PC-3 (cell line): ENCODE results near the gene KCNK3. TPM values are rescaled to one million over a fixed set of nuclear protein-coding genes. Genes with fewer than 3 reads are reported as not detected.
A peak's percentile ranks its signal among the peaks of the same experiment; 100 is the strongest.

Source experiments
- ATAC-seq: fragments of 200-7000 bp; cut with Tn5 transposase; 2 replicates; pipeline ENCODE4 v1.9.1; 2020; ENCODE audit warnings: mild to moderate bottlenecking, moderate library complexity
- BruUV-seq: library from RNA; stranded (reverse); fragments of 400-500 nt; replicated peaks from 2 replicates; lab custom pipeline; 2021; lab: Mats Ljungman, UMichigan
- CTCF ChIA-PET: fragments of 300-600 bp; sonication (Branson Sonifier 250); formaldehyde crosslinking; loops from one replicate; lab custom pipeline; 2022; ENCODE audit warnings: antibody characterized with exemption; lab: Charles Lee
- POLR2A ChIA-PET: fragments of 300-600 bp; sonication (Branson Sonifier 250); formaldehyde crosslinking; loops from one replicate; lab custom pipeline; 2022; ENCODE audit warnings: antibody characterized with exemption; ENCODE audit not compliant: unreplicated experiment; lab: Charles Lee
- DNase-seq: peaks from one replicate; pipeline ENCODE4 v3.0.0-alpha.2; 2015
- H2AFZ ChIP-seq: fragments of 300-600 bp; sonication (generic); 2 replicates; pipeline ENCODE4 v1.6.0; 2016; ENCODE audit warnings: antibody characterized with exemption, low read length
- H3F3A ChIP-seq: fragments of 300-600 bp; sonication (generic); one replicate; pipeline ENCODE4 v1.6.0; 2017; ENCODE audit warnings: antibody characterized with exemption, low read length, control low read depth, mild to moderate bottlenecking; ENCODE audit not compliant: unreplicated experiment
- H3K27ac ChIP-seq: fragments of 300-600 bp; sonication (generic); 2 replicates; pipeline ENCODE4 v1.5.1; 2016; ENCODE audit warnings: mild to moderate bottlenecking, low read length
- H3K27me3 ChIP-seq: fragments of 300-600 bp; sonication (generic); 2 replicates; pipeline ENCODE4 v1.6.1; 2016; ENCODE audit warnings: low read length, mixed read lengths
- H3K36me3 ChIP-seq: fragments of 300-600 bp; sonication (generic); 2 replicates; pipeline ENCODE4 v1.6.1; 2016; ENCODE audit warnings: low read depth, mixed run types, low read length, mixed read lengths
- H3K4me1 ChIP-seq: fragments of 300-600 bp; sonication (generic); 2 replicates; pipeline ENCODE4 v1.5.1; 2016; ENCODE audit warnings: low read length; ENCODE audit not compliant: insufficient read depth
- H3K4me2 ChIP-seq: fragments of 300-600 bp; sonication (generic); 2 replicates; pipeline ENCODE4 v1.6.0; 2016; ENCODE audit warnings: low read length
- H3K4me3 ChIP-seq: fragments of 300-600 bp; sonication (generic); 2 replicates; pipeline ENCODE4 v1.5.1; 2016; ENCODE audit warnings: mild to moderate bottlenecking, low read length, mixed read lengths
- H3K79me2 ChIP-seq: fragments of 300-600 bp; sonication (generic); 2 replicates; pipeline ENCODE4 v1.6.1; 2017; ENCODE audit warnings: low read length, mixed read lengths
- H3K9ac ChIP-seq: fragments of 300-600 bp; sonication (generic); 2 replicates; pipeline ENCODE4 v1.6.0; 2016; ENCODE audit warnings: mild to moderate bottlenecking, low read length
- H3K9me2 ChIP-seq: fragments of 300-600 bp; sonication (generic); replicated peaks from 2 replicates; pipeline ENCODE4 v1.6.1; 2016; ENCODE audit warnings: mixed run types, low read length, mixed read lengths
- H3K9me3 ChIP-seq: fragments of 300-600 bp; sonication (generic); 2 replicates; pipeline ENCODE4 v1.6.1; 2016; ENCODE audit warnings: low read length, mixed read lengths
- H4K20me1 ChIP-seq: fragments of 300-600 bp; sonication (generic); 2 replicates; pipeline ENCODE4 v1.6.1; 2016; ENCODE audit warnings: low read length, mixed read lengths
- EZH2 ChIP-seq: fragments of 300-600 bp; sonication (generic); IDR thresholded peaks from one replicate; pipeline ENCODE4 v1.6.1; 2017; ENCODE audit warnings: antibody characterized with exemption, mild to moderate bottlenecking, low read length; ENCODE audit not compliant: unreplicated experiment
- EZH2phosphoT487 ChIP-seq: fragments of 300-600 bp; sonication (generic); IDR thresholded peaks from 2 replicates; pipeline ENCODE4 v1.6.1; 2018; ENCODE audit warnings: mild to moderate bottlenecking, antibody characterized with exemption, low read length, borderline replicate concordance
- intact Hi-C: fragments of 100-400 bp; cut with micrococcal nuclease; formaldehyde crosslinking; loops from 2 replicates; pipeline ENCODE4 v1.9.0; 2023
- total RNA-seq: library from RNA; depleted of rRNA; stranded (reverse); fragments of >200 nt; gene quantifications from 2 replicates; pipeline ENCODE4 v1.2.3, GENCODE V29; 2014
- TF ChIP-seq, protein P1 (sequence below): fragments of 300-600 bp; sonication (generic); conservative IDR thresholded peaks from 2 replicates; pipeline ENCODE4 v1.5.1; 2017; ENCODE audit warnings: antibody characterized with exemption, low read depth, mild to moderate bottlenecking, low read length

The KCNK3 gene
- total RNA-seq, 1 experiment from 2014 or later = 0.04 TPM

DNA sequence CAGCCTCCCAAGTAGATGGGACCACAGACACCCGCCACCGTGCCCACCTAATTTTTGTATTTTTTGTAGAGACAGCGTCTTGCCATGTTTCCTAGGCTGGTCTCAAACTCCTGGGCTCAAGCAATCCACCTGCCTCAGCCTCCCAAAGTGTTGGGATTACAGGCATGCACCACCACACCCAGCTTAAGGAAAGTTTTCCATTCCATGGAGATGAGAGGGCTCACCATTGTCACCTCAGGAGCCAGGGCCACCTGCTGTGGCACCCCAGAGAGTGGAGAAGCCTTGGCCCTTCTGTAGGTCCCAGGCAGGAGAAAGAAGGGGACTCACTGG is 76.2 kb downstream of the KCNK3 start:
- peaks cover 24% of the 10 kb centered on the region for H4K20me1 ChIP-seq
- H3K79me2 ChIP-seq = peaks cover 88% of the 10 kb centered on the region
- H3K4me2 ChIP-seq = no peak overlapping the region
- no peak for TF ChIP-seq EZH2
- TF ChIP-seq, protein P1, sequence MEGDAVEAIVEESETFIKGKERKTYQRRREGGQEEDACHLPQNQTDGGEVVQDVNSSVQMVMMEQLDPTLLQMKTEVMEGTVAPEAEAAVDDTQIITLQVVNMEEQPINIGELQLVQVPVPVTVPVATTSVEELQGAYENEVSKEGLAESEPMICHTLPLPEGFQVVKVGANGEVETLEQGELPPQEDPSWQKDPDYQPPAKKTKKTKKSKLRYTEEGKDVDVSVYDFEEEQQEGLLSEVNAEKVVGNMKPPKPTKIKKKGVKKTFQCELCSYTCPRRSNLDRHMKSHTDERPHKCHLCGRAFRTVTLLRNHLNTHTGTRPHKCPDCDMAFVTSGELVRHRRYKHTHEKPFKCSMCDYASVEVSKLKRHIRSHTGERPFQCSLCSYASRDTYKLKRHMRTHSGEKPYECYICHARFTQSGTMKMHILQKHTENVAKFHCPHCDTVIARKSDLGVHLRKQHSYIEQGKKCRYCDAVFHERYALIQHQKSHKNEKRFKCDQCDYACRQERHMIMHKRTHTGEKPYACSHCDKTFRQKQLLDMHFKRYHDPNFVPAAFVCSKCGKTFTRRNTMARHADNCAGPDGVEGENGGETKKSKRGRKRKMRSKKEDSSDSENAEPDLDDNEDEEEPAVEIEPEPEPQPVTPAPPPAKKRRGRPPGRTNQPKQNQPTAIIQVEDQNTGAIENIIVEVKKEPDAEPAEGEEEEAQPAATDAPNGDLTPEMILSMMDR = no peak
- TF ChIP-seq EZH2phosphoT487 = no peak
- no peak overlapping the region for H3K4me3 ChIP-seq
- H2AFZ ChIP-seq = no peak overlapping the region
- BruUV-seq = no TSS peak
- intact Hi-C loops = no loop called here
- no peaks in the 10 kb centered on the region for H3K9me2 ChIP-seq
- no peaks in the 10 kb centered on the region for H3K27me3 ChIP-seq
- no peaks in the 10 kb centered on the region for H3K9me3 ChIP-seq
- CTCF ChIA-PET = no interaction called here
- H3K36me3 ChIP-seq = peaks cover 3% of the 10 kb centered on the region; the same call in 1 of the 2 replicates
- no peak overlapping the region for H3K27ac ChIP-seq
- POLR2A ChIA-PET = no interaction called here
- H3K4me1 ChIP-seq = peaks cover 37% of the 10 kb centered on the region
- no peak overlapping the region for H3K9ac ChIP-seq
- H3F3A ChIP-seq = no peaks in the 10 kb centered on the region
- ATAC-seq = no peak
- no peak for DNase-seq

DNA sequence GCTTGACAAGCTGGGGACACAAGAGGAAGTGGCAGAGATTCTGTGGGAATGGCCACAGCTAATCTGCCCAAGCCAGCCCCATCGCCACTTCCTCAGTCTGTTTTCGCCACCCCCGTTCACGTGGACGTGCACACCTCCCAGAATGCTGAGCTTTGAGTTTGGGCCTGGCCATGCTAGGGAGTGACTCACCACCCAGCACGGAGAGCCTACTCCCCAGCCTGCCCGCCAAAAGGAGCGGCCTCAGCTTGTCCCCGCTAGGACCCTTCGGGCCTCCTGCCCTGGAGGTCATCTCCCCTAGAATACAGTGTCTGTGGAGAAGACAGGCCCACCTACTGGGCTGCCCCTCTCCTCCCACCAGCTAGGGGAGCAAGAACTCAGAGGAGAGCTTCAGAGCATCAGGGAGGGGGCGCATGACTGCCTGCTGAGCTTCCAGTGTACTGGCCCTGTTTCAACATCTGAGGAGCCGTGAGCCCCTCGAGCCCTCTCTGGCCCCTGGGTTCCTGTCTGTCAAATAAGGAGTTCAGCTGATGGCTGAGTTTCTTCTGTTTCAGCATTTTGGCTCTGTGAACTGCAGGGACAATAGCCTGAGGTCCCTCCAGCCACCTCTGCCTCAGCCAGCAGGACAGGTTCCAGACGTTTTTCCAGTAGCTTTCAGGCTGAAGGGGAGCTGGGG is 76.7 kb downstream of the KCNK3 start:
- BruUV-seq = no TSS peak
- Histone ChIP-seq H3K9me2 (no peaks in the 10 kb centered on the region), H3K4me3 (no peak overlapping the region), H4K20me1 (peaks cover 24% of the 10 kb centered on the region), H3F3A (no peaks in the 10 kb centered on the region), H3K79me2 (peaks cover 83% of the 10 kb centered on the region), H3K4me1 (peaks cover 35% of the 10 kb centered on the region), H2AFZ (no peak overlapping the region), H3K9me3 (no peaks in the 10 kb centered on the region), H3K9ac (no peak overlapping the region), H3K27me3 (no peaks in the 10 kb centered on the region), H3K36me3 (peaks cover 3% of the 10 kb centered on the region; the same call in 1 of the 2 replicates), H3K27ac (no peak overlapping the region), H3K4me2 (no peak overlapping the region)
- TF ChIP-seq EZH2phosphoT487 (no peak), EZH2 (no peak)
- TF ChIP-seq, protein P1 = no peak
- DNase-seq (no peak), ATAC-seq (no peak)
- POLR2A ChIA-PET = no interaction called here
- intact Hi-C loops = no loop called here
- CTCF ChIA-PET = no interaction called here

DNA sequence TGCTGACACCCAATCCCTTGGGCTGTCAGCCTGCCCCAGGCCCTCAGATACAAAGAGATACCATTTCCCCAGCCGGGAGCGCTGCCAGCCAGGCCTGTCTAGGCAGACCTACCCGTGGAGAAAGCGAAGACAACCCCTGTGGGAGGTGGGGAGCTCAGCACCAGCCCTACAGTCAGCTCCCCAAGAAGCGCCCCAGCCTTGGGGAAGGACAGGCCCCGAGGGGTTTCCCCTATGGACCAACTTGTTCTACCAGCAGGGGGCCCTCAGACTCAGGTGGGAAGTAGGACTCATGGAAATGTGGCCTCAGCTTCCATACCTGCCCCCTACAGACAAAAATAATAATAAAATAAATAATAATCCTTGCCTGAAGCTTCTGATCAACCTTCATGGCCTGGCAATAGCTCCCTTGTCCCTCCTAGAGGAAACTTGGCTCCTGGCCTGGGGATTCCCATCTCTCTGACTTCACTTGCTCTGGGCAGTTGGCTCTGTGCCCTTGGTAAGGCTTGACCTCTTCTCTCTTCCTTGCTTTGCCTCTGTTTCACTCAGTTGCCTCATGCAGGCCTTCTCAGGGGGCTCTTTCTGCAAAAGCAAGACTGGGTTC is 78.6 kb downstream of the KCNK3 start:
- Histone ChIP-seq H3K36me3 (peaks cover 3% of the 10 kb centered on the region; the same call in 1 of the 2 replicates), H3K27me3 (no peaks in the 10 kb centered on the region), H3K79me2 (peaks cover 65% of the 10 kb centered on the region), H3K27ac (no peak overlapping the region), H3K4me3 (no peak overlapping the region), H2AFZ (no peak overlapping the region), H3K4me2 (no peak overlapping the region), H4K20me1 (peaks cover 24% of the 10 kb centered on the region), H3K9me2 (no peaks in the 10 kb centered on the region), H3K9ac (no peak overlapping the region), H3F3A (no peaks in the 10 kb centered on the region), H3K9me3 (no peaks in the 10 kb centered on the region), H3K4me1 (peaks cover 22% of the 10 kb centered on the region)
- POLR2A ChIA-PET = interaction anchor here (0.6 kb wide), 1 partner anchor 17 kb away, joined by 8 read pairs; no protein-coding TSS in a partner anchor
- DNase-seq = peak; percentile 52
- CTCF ChIA-PET = no interaction called here
- TF ChIP-seq, protein P1 = peak; percentile 61
- TF ChIP-seq EZH2 (no peak), EZH2phosphoT487 (no peak)
- BruUV-seq = no TSS peak
- ATAC-seq = peak; percentile 13; the same call in 1 of the 2 replicates
- intact Hi-C loops = no loop called here
